HEK293T (cell line): ENCODE results near the gene KAT7.

Experiments used
- BHLHE40 ChIP-seq: fragments of 450-650 bp; IDR thresholded peaks from 2 replicates; pipeline ENCODE4 v1.6.1; 2016; ENCODE audit warnings: mild to moderate bottlenecking, moderate library complexity, borderline replicate concordance
- FOXA1 ChIP-seq: fragments of 450-650 bp; IDR thresholded peaks from 2 replicates; pipeline ENCODE4 v1.6.1; 2016; ENCODE audit warnings: mild to moderate bottlenecking
- FOXK2 ChIP-seq: fragments of 450-650 bp; IDR thresholded peaks from 2 replicates; pipeline ENCODE4 v1.6.1; 2016; ENCODE audit warnings: mild to moderate bottlenecking
- FOXM1 ChIP-seq: fragments of 450-650 bp; IDR thresholded peaks from 2 replicates; pipeline ENCODE4 v1.6.1; 2017; ENCODE audit warnings: mild to moderate bottlenecking, borderline replicate concordance
- LEF1 ChIP-seq: fragments of 450-650 bp; IDR thresholded peaks from 2 replicates; pipeline ENCODE4 v1.6.1; 2017; ENCODE audit warnings: mild to moderate bottlenecking, borderline replicate concordance
- NFRKB ChIP-seq: fragments of 450-650 bp; IDR thresholded peaks from 2 replicates; pipeline ENCODE4 v1.6.1; 2016; ENCODE audit warnings: mild to moderate bottlenecking, moderate library complexity
- SP1 ChIP-seq: fragments of 450-650 bp; IDR thresholded peaks from 2 replicates; pipeline ENCODE4 v1.6.1; 2017
- SUZ12 ChIP-seq: fragments of 450-650 bp; IDR thresholded peaks from 2 replicates; pipeline ENCODE4 v1.6.1; 2016; ENCODE audit warnings: mild to moderate bottlenecking
- ZNF384 ChIP-seq: fragments of 450-650 bp; IDR thresholded peaks from 2 replicates; pipeline ENCODE4 v1.6.1; 2016

GRCh38 chr17:49753959-49754391, 34.5 kb upstream of the KAT7 start:
- TF ChIP-seq SP1 (no peak), SUZ12 (no peak), FOXA1 (no peak), ZNF384 (no peak), LEF1 (no peak), BHLHE40 (no peak), FOXK2 (no peak), FOXM1 (no peak), NFRKB (no peak)
